IPS-18c (cell line): ENCODE results near the gene STOML1.

Experiments used
- H3K4me3 ChIP-seq: 2 replicates; pipeline ENCODE4 v1.7.0; 2013; ENCODE audit warnings: low read depth, mild to moderate bottlenecking, low read length, moderate library complexity; ENCODE audit not compliant: insufficient read depth
- H3K9me3 ChIP-seq: one replicate; pipeline ENCODE4 v1.6.1; 2013; ENCODE audit warnings: mild to moderate bottlenecking, low read length, moderate library complexity; ENCODE audit not compliant: control insufficient read depth, insufficient read depth

The STOML1 gene

GRCh38 chr15:74025436-74025835 is 33.3 kb upstream of the STOML1 start:
- Histone ChIP-seq H3K4me3 (no peak overlapping the region), H3K9me3 (no peaks in the 10 kb centered on the region)

- Histone ChIP-seq H3K9me3 (no peaks in the 10 kb centered on the region), H3K4me3 (no peak overlapping the region)
Measured at GRCh38 chr15:74024687-74025086, 32.6 kb upstream of the STOML1 start.

- no peaks in the 10 kb centered on the region for H3K9me3 ChIP-seq
- no peak overlapping the region for H3K4me3 ChIP-seq
Measured at GRCh38 chr15:74022706-74023470, 30.8 kb upstream of the STOML1 start.

GRCh38 chr15:74019734-74020133 is 27.6 kb upstream of the STOML1 start:
- Histone ChIP-seq H3K4me3 (no peak overlapping the region), H3K9me3 (no peaks in the 10 kb centered on the region)

GRCh38 chr15:74013374-74013894 is 21.3 kb upstream of the STOML1 start:
- no peak overlapping the region for H3K4me3 ChIP-seq

GRCh38 chr15:74011610-74012009 is 19.5 kb upstream of the STOML1 start:
- Histone ChIP-seq H3K9me3 (no peaks in the 10 kb centered on the region), H3K4me3 (no peak overlapping the region)

More at GRCh38 chr15:74013374-74013894, 21.3 kb upstream of the STOML1 start:
- no peaks in the 10 kb centered on the region for H3K9me3 ChIP-seq

- H3K9me3 ChIP-seq: no peaks in the 10 kb centered on the region
- H3K4me3 ChIP-seq: no peak overlapping the region
Measured at GRCh38 chr15:74010929-74011540, 18.9 kb upstream of the STOML1 start.

GRCh38 chr15:74008901-74009300 is 16.8 kb upstream of the STOML1 start:
- H3K4me3 ChIP-seq: no peak overlapping the region
- no peaks in the 10 kb centered on the region for H3K9me3 ChIP-seq

GRCh38 chr15:74007820-74008371 is 15.8 kb upstream of the STOML1 start:
- Histone ChIP-seq H3K4me3 (no peak overlapping the region), H3K9me3 (no peaks in the 10 kb centered on the region)

GRCh38 chr15:74006774-74007639 is 14.9 kb upstream of the STOML1 start:
- H3K4me3 ChIP-seq: no peak overlapping the region
- H3K9me3 ChIP-seq: no peaks in the 10 kb centered on the region

GRCh38 chr15:73997986-73998385 is 5.9 kb upstream of the STOML1 start:
- H3K4me3 ChIP-seq: no peak overlapping the region
- H3K9me3 ChIP-seq: no peaks in the 10 kb centered on the region

GRCh38 chr15:73996939-73997338 is 4.8 kb upstream of the STOML1 start:
- Histone ChIP-seq H3K4me3 (no peak overlapping the region), H3K9me3 (no peaks in the 10 kb centered on the region)

GRCh38 chr15:73996267-73996666 is 4.2 kb upstream of the STOML1 start:
- H3K4me3 ChIP-seq: no peak overlapping the region
- H3K9me3 ChIP-seq: no peaks in the 10 kb centered on the region

- H3K4me3 ChIP-seq: peak overlapping the region; percentile 84
- H3K9me3 ChIP-seq: no peaks in the 10 kb centered on the region
Measured at GRCh38 chr15:73994912-73995622, 3.0 kb upstream of the STOML1 start.

GRCh38 chr15:73994413-73994883 is 2.4 kb upstream of the STOML1 start, which contains the start of gene PML:
Gene PML, plus strand, starts transcription at chr15:73994716. Its CDS starts 97 bp downstream, at chr15:73994813.
- peak within 1 kb of the TSS; percentile 84 for H3K4me3 ChIP-seq
- no peaks in the 10 kb centered on the region for H3K9me3 ChIP-seq

- H3K4me3 ChIP-seq: peak overlapping the region; percentile 84; the same call in 1 of the 2 replicates
- H3K9me3 ChIP-seq: no peaks in the 10 kb centered on the region
Measured at GRCh38 chr15:73993211-73993994, 1.3 kb upstream of the STOML1 start.
